ENCODE results near the gene MYH9.

DNA sequence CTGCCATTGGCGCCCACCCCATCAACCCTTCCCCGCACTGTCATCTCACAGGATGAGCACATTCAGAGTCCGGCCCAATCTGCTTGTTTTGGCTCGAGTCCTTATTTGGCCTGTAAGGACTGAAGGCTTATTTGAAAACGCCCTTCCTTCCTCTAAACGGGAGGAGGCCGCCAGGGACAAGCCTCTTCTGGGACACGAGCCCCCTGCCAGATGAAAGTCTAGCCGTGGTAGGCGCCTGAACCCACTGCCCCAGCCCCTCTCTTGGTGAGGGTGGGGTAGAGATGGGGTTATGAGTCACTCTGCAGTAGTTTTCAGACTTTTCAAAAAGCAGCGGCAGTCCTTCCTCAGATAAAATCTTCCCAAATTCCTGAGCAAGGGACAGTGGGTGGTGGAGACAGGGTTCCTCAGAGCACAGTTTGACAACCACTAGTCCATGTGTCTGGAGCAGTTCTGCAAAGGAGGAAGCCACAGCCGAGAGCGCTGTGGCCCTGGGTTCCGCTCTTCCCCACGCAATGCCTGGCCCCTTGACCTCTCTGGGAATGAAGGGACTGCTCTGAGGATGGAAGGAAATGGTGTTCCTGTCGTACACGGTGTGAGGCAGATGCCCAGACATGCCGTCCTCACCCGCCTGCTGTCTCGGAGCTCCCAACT, 57.0 kb downstream of the MYH9 start:
- TF ChIP-seq CTCF (IDR thresholded peaks at IDR 0.05 in 2 of 3, conservative IDR thresholded peaks at IDR 0.05 in 1 of 3; ENCODE audit: borderline replicate concordance in 1 of 3, insufficient read depth in 1 of 3, low read depth in 2 of 3, low read length in 2 of 3) = no peak
- TF ChIP-seq YY1 (IDR thresholded peaks at IDR 0.05; ENCODE audit: extremely low read depth, insufficient replicate concordance, low read depth, low read length) = no peak
- no peak for TF ChIP-seq ZBTB33 (IDR thresholded peaks at IDR 0.05; ENCODE audit: extremely low read depth, insufficient replicate concordance, low read length)
- TF ChIP-seq REST (IDR thresholded peaks at IDR 0.05; ENCODE audit: low read depth) = no peak

Data from HCT116 (cell line).